ENCODE data around the gene TMEM125.

The TMEM125 gene
- total RNA-seq: 0 to 0.19 (median 0.03) reads per million in 9 experiments

DNA sequence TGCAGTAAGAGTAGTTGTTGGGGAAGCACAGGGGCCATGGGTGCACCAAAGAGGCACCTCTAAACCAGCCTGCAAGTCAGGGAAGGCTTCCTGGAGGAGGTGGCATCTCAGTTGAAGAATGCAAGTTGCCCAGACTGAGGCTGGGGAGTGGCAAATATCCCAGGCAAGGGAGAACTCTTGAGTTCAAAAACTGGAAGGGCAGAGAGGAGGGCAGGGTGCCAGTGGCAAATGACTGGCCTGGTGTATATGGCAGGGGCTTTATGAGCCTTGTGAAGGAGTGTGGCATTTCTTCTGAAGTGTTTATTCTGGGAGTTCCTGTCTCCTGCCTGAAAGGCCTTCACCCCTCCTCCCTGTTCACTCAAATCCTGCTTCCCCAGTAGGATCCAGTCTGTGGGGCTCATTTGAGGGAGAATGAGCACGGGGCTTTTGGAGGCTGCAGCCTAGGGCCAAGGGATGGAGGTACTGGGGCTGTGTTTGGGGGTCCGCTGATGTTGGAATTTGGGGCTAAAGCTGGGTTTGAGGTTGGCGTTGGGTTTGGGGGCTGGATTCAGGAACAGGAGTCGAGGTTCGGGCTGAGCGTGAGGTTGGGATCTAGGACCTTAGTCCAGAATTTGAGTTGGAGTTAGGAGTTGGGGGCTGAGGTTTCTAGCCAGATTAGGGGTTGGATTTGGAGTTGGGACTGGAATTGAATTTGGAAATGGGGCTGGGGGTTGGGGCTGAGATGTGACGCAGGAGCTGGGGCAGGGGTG lies at the start of gene TMEM125:
Gene TMEM125, plus strand, starts transcription at position 357 of the 749 bp plus-strand sequence. CDS start 2,740 bp downstream, outside the sequence.
- peaks cover 17 to 21% of the 10 kb centered on the region in 2 donors for H3K4me1 Mint-ChIP-seq (ENCODE audit: low read depth in 2 of 2)
- peak within 1 kb of the TSS; percentile 47 to 62 for H3K4me3 Mint-ChIP-seq
- H3K27ac Mint-ChIP-seq: no peak within 1 kb of the TSS
- peaks cover 4% of the 10 kb centered on the region for H3K36me3 Mint-ChIP-seq (ENCODE audit: insufficient read depth)
- DNase-seq (no peak), ATAC-seq (replicated peaks) (no peak)
- peaks cover 37 to 53% of the 10 kb centered on the region in 2 donors for H3K27me3 Mint-ChIP-seq
- H3K9me3 Mint-ChIP-seq: no peaks in the 10 kb centered on the region

DNA sequence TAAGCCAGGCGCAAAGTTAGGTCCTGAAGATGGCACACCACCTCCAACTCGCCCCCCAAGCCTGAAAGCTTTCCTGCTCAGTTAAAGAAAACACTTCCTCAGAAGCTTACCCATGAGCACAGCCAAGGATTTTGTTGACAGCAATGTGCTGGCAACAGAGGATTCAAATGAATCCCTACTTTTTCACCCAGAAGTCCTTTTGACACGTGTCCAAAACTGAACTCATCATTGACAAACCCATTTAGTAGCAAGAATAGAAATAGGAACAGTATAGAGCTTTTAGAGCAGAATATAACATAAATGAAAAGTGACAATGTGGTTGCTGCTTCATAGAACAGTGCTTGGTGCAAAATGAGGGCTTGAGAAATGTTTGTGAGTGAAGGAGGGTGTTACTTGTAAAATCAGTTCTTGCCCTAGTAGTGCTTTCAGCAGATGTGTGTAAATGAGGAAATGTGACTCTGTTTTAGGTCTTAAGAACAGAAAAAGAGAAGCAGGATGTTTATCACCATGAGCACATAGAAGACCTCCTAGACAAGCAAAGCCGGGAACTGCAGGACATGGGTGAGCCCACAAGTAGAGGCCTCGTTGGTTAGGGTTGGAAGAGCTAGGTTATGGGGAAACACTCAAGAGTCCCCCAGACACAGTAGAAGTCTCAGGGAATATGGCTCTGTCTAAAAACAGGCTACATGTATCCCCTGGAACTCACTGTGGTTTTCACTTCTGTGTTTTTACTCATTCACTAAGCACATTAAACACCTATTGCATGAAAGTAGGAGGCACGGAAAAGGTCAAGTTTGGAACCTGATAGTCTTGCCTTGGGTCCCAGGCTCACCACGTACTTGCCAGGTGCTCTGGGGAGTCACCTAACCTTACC lies 48.6 kb upstream of the TMEM125 start:
- H3K27ac Mint-ChIP-seq: no peak overlapping the region
- H3K36me3 Mint-ChIP-seq (ENCODE audit: insufficient read depth): no peaks in the 10 kb centered on the region
- peaks cover 18 to 46% of the 10 kb centered on the region in 2 donors for H3K27me3 Mint-ChIP-seq
- DNase-seq (no peak), ATAC-seq (replicated peaks) (no peak)
- H3K4me3 Mint-ChIP-seq: no peak overlapping the region
- no peaks in the 10 kb centered on the region for H3K9me3 Mint-ChIP-seq
- H3K4me1 Mint-ChIP-seq (ENCODE audit: low read depth in 2 of 2): no peaks in the 10 kb centered on the region

DNA sequence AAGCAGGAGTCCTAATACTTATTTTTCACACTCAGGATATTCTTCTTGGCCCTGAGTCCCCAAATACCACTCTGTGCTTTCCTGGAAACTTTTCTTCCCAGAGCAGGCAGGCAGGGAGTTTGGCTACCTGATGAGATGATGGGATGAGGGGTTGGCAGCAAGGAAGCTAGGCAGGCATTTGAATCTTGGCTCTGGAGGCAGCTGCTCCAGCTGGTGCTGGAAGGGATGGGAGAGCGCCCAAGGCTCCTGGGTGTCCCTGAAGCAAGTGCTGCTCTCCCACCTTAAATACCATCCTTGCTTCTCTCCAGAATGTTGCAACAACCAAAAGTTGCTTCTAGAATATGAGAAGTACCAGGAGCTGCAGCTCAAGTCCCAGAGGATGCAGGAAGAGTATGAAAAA lies 48.0 kb upstream of the TMEM125 start:
- no peaks in the 10 kb centered on the region for H3K4me1 Mint-ChIP-seq (ENCODE audit: low read depth in 2 of 2)
- peaks cover 13 to 45% of the 10 kb centered on the region in 2 donors for H3K27me3 Mint-ChIP-seq
- H3K4me3 Mint-ChIP-seq: no peak overlapping the region
- H3K36me3 Mint-ChIP-seq (ENCODE audit: insufficient read depth): no peaks in the 10 kb centered on the region
- H3K27ac Mint-ChIP-seq: no peak overlapping the region
- no peaks in the 10 kb centered on the region for H3K9me3 Mint-ChIP-seq
- no peak for ATAC-seq (replicated peaks)
- DNase-seq: no peak

DNA sequence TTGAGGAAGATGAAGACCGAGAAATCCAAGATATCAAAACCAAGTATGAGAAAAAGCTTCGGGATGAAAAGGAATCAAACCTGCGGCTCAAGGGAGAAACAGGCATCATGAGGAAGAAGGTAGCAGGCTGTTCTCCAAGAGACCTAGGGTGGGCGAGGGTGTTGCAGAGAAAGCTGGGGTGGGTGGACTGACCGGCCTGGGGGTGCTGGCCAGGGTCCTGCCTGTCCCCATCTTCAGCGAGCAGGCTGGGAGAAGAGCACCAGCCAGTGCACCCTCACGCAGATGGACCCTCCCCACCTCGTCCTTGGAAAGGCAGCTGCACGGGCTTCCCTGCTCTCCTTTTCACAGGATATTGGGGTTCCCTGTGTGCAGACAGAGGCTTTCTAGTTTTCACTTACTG lies 46.9 kb upstream of the TMEM125 start:
- DNase-seq (no peak), ATAC-seq (replicated peaks) (no peak)
- Mint-ChIP-seq H3K27ac (no peak overlapping the region), H3K4me1 (ENCODE audit: low read depth in 2 of 2) (no peaks in the 10 kb centered on the region), H3K4me3 (no peak overlapping the region), H3K36me3 (ENCODE audit: insufficient read depth) (no peaks in the 10 kb centered on the region), H3K9me3 (no peaks in the 10 kb centered on the region), H3K27me3 (peaks cover 3 to 44% of the 10 kb centered on the region in 2 donors)

DNA sequence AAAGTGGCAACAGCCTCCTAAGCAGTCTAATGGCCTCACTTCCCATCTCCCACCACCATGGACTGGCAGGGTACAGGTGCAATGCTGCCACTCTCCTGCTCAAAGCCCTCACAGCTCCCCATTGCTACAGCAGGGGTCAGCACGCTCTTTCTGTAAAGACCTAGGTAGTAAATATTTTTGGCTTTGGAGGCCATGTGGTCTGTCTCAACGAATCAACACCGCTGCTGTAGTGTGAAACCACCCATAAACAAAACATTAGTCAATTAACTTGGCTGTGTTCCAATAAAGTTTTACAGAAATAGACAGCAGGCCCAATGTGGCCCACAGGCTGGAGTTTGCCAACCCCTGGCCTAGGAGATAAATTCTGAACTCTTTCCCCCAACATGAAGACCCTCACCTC lies 44.6 kb upstream of the TMEM125 start:
- Mint-ChIP-seq H3K9me3 (no peaks in the 10 kb centered on the region), H3K27me3 (peaks cover 5 to 47% of the 10 kb centered on the region in 2 donors), H3K27ac (no peak overlapping the region), H3K4me3 (no peak overlapping the region), H3K36me3 (ENCODE audit: insufficient read depth) (no peaks in the 10 kb centered on the region), H3K4me1 (ENCODE audit: low read depth in 2 of 2) (no peaks in the 10 kb centered on the region)
- no peak for DNase-seq
- no peak for ATAC-seq (replicated peaks)

DNA sequence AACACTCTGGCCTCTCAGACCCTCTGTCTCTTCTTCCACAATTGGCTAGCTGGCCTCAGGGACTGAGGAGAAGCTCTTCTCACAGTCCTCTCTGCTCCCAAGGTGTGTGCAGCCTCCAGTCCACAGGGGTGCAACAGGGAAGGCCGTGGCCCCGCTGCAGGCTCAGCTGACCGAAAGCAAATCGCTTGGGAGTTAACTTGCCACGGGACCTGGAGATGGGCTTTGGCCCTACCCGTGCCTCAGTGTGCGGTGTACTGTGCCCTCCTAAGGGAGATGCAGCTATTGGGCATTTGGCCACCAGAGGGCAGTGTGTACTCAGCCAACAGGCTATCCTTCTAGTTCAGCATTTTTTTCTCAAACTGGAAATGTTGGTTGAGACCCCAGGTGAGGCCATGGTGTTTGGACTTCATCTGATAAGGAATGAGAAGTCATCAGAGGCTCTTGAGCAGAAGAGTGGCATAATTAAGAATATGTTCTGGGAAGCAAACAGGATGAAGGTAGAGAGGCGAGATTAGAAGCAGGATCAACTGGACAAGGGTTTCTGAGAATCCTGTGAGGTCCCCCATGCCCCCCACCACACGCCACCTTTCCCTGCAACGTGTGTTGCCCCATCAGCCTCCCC lies 42.5 kb upstream of the TMEM125 start:
- no peaks in the 10 kb centered on the region for H3K9me3 Mint-ChIP-seq

DNA sequence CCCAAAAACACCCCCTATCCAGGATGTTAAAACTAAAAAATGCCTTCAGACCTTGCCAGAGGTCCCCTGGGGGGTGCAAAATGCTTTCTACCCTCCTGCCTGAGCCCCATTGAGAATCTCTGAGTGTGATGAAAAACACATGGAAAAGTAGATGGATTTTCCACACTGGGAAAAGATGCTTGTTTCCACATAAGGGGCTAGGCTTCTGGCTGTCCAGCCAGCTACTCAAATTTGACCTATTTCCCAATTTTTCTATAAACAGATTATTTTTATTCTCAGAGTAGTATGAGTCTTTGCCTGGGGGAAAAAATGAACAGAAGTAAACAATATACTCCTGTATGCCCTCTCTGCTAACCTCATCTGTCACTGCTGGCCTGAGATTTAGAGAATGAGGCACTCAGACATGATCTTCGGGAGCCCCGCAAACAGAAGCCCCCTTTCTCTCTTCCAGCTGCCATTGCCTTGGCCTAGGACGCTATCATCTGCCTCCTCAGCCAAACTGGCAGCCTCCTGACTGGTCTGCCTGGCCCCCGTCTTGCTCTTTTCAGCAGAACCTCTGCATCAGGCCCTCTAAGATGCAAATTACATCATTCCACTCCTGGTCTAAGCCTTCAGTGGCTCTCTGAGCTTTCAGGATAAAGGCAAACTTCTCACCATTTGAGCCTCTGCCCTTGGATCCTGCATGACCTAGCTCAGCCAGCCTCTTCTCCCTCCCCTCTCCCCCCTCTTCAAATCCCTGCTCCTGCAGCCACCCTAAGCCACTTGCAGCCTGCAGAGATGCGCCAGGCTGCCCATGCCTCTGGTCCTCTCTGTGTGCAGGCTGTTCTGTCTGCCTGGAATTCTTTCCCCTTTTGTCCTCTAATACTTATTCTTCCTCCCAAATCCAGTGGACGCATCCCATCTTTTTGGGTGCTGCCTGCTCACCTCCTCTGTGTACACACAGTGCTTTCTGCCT lies 39.7 kb upstream of the TMEM125 start:
- Mint-ChIP-seq H3K27me3 (peaks cover 12 to 31% of the 10 kb centered on the region in 2 donors), H3K4me1 (ENCODE audit: low read depth in 2 of 2) (no peaks in the 10 kb centered on the region), H3K36me3 (ENCODE audit: insufficient read depth) (no peaks in the 10 kb centered on the region), H3K27ac (no peak overlapping the region), H3K9me3 (no peaks in the 10 kb centered on the region), H3K4me3 (no peak overlapping the region)
- DNase-seq (no peak), ATAC-seq (replicated peaks) (no peak)

More for the DNA sequence above, 42.5 kb upstream of the TMEM125 start:
- peak; percentile 84 for ATAC-seq (replicated peaks)
- Mint-ChIP-seq H3K4me1 (ENCODE audit: low read depth in 2 of 2) (no peaks in the 10 kb centered on the region), H3K4me3 (no peak overlapping the region), H3K27me3 (peaks cover 5 to 32% of the 10 kb centered on the region in 2 donors), H3K36me3 (ENCODE audit: insufficient read depth) (no peaks in the 10 kb centered on the region), H3K27ac (no peak overlapping the region)
- peak; percentile 76 to 83 (median 77) for DNase-seq

- no peaks in the 10 kb centered on the region for H3K9me3 Mint-ChIP-seq
- no peaks in the 10 kb centered on the region for H3K36me3 Mint-ChIP-seq (ENCODE audit: insufficient read depth)
- no peak overlapping the region for H3K4me3 Mint-ChIP-seq
- H3K4me1 Mint-ChIP-seq (ENCODE audit: low read depth in 2 of 2): no peaks in the 10 kb centered on the region
- DNase-seq (no peak), ATAC-seq (replicated peaks) (no peak)
- H3K27me3 Mint-ChIP-seq: peaks cover 18 to 32% of the 10 kb centered on the region in 2 donors
- H3K27ac Mint-ChIP-seq: no peak overlapping the region
Measured at GRCh38 chr1:43232074-43232473, 37.7 kb upstream of the TMEM125 start.

DNA sequence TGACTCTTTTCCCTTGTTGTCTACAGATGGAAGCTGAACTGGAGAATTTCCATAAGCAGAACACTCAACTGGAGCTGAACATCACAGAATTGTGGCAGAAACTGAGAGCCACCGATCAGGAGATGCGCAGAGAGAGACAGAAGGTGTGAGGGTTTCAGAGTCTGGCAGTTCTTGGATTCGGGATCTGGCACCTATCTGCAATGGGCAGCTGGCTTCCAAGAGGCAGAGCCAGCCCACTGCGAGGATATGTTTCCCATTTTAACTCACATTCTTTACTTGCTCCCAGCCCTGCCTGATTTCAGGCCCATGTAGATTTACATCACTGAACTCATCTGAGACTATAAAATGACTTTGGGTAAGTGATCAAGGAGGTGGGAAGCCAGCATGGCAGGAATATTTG lies 37.3 kb upstream of the TMEM125 start:
- Mint-ChIP-seq H3K27me3 (peaks cover 21 to 29% of the 10 kb centered on the region in 2 donors), H3K4me3 (no peak overlapping the region), H3K4me1 (ENCODE audit: low read depth in 2 of 2) (no peaks in the 10 kb centered on the region), H3K36me3 (ENCODE audit: insufficient read depth) (no peaks in the 10 kb centered on the region), H3K9me3 (no peaks in the 10 kb centered on the region), H3K27ac (no peak overlapping the region)
- ATAC-seq (replicated peaks) (no peak), DNase-seq (no peak)

GRCh38 chr1:43233631-43234030 lies 36.2 kb upstream of the TMEM125 start:
- no peak for DNase-seq
- Mint-ChIP-seq H3K36me3 (ENCODE audit: insufficient read depth) (no peaks in the 10 kb centered on the region), H3K4me3 (no peak overlapping the region), H3K4me1 (ENCODE audit: low read depth in 2 of 2) (no peaks in the 10 kb centered on the region), H3K9me3 (no peaks in the 10 kb centered on the region), H3K27ac (no peak overlapping the region), H3K27me3 (peaks cover 18% of the 10 kb centered on the region in 2 donors)
- ATAC-seq (replicated peaks): no peak

GRCh38 chr1:43234267-43234666 lies 35.5 kb upstream of the TMEM125 start:
- Mint-ChIP-seq H3K27me3 (peaks cover 17 to 18% of the 10 kb centered on the region in 2 donors), H3K27ac (no peak overlapping the region), H3K36me3 (ENCODE audit: insufficient read depth) (no peaks in the 10 kb centered on the region), H3K4me1 (ENCODE audit: low read depth in 2 of 2) (no peaks in the 10 kb centered on the region), H3K4me3 (no peak overlapping the region), H3K9me3 (no peaks in the 10 kb centered on the region)
- DNase-seq: no peak
- ATAC-seq (replicated peaks): no peak

GRCh38 chr1:43235040-43235439 lies 34.7 kb upstream of the TMEM125 start:
- no peak for DNase-seq
- Mint-ChIP-seq H3K27me3 (peaks cover 17 to 18% of the 10 kb centered on the region in 2 donors), H3K36me3 (ENCODE audit: insufficient read depth) (no peaks in the 10 kb centered on the region), H3K9me3 (no peaks in the 10 kb centered on the region), H3K4me3 (no peak overlapping the region), H3K27ac (no peak overlapping the region), H3K4me1 (ENCODE audit: low read depth in 2 of 2) (no peaks in the 10 kb centered on the region)
- ATAC-seq (replicated peaks): no peak

Data from effector memory CD8-positive, alpha-beta T cell (primary cell).